Small intestine (tissue), 7 donors: ENCODE measurements around the gene DUSP28. TPM values are rescaled to one million over a fixed set of nuclear protein-coding genes. Genes with fewer than 3 reads are reported as not detected.
A peak's percentile ranks its signal among the peaks of the same experiment; 100 is the strongest.
"Not testable (repeated sequence)": the region's sequence is repeated elsewhere in the genome, so short reads cannot be mapped to it uniquely, and the experiment has no call there.

Experiments
- DNase-seq, 2 donors: peaks; one replicate each; pipeline versions ENCODE4 v3.0.0 to v3.0.0-alpha.2; 2013
- FAIRE-seq: peaks from 2 replicates; lab custom pipeline; 2012; peaks lifted over from hg19 to GRCh38; lab: Jason Lieb, UNC
- H3K27ac ChIP-seq, 3 donors: one replicate each; pipeline ENCODE4 v1.5.1; 2013; ENCODE audit warnings: low read length in 2 of 3, mild to moderate bottlenecking in 2 of 3, control low read depth in 1 of 3, inconsistent platforms in 1 of 3, low read depth in 1 of 3, moderate library complexity in 1 of 3
- H3K27me3 ChIP-seq, 3 donors: one replicate each; pipeline ENCODE4 v1.6.1; 2013; ENCODE audit warnings: low read length in 3 of 3, inconsistent platforms in 1 of 3; ENCODE audit not compliant: control insufficient read depth in 3 of 3, insufficient read depth in 3 of 3
- H3K36me3 ChIP-seq, 3 donors: one replicate each; pipeline ENCODE4 v1.6.1; 2013; ENCODE audit warnings: low read length in 3 of 3, inconsistent platforms in 1 of 3, low read depth in 1 of 3, mild to moderate bottlenecking in 1 of 3, moderate library complexity in 1 of 3; ENCODE audit not compliant: control insufficient read depth in 3 of 3, insufficient read depth in 2 of 3
- H3K4me1 ChIP-seq, 3 donors: one replicate each; pipeline ENCODE4 v1.6.1; 2013; ENCODE audit warnings: low read length in 2 of 3, inconsistent platforms in 1 of 3, low read depth in 1 of 3, mild to moderate bottlenecking in 1 of 3, moderate library complexity in 1 of 3; ENCODE audit not compliant: control insufficient read depth in 3 of 3, insufficient read depth in 2 of 3
- H3K4me3 ChIP-seq, 3 donors: one replicate each; pipeline ENCODE4 v1.5.1; 2013; ENCODE audit warnings: low read length in 3 of 3, control low read depth in 1 of 3, inconsistent platforms in 1 of 3, low read depth in 1 of 3, mild to moderate bottlenecking in 1 of 3, moderate library complexity in 1 of 3
- H3K9me3 ChIP-seq, 2 donors: one replicate each; pipeline ENCODE4 v1.6.1; 2013; ENCODE audit warnings: low read depth in 1 of 2, low read length in 1 of 2; ENCODE audit not compliant: control insufficient read depth in 2 of 2, insufficient read depth in 1 of 2
- whole genome bisulfite sequencing, 3 donors: extraction: QIAGEN DNeasy Blood & Tissue Kit; methylation state at CpG; one replicate each; pipeline ENCODE4 v1.1.7; 2013; 5-methylcytosine and 5-hydroxymethylcytosine counted together
- polyA plus RNA-seq, 4 donors: library from polyadenylated mRNA; stranded (reverse) in 3 of 4; unstranded in 1 of 4; fragments of 200-250 nt in 3 of 4; fragments of 120-200 nt in 1 of 4; gene quantifications; one replicate each; pipeline versions ENCODE4 v1.2.1 to v1.2.3, GENCODE V29; 2013
- donor health status: healthy with polysubstance abuse.
- donor health status: control.
- donor health status: control.
- donor health status: Bipolar disorder and iron deficiency.
- donor health status: healthy.

DUSP28 gene
- polyA plus RNA-seq, 4 donors, result 1.8 to 7.9 (median 5.0) TPM

DNA sequence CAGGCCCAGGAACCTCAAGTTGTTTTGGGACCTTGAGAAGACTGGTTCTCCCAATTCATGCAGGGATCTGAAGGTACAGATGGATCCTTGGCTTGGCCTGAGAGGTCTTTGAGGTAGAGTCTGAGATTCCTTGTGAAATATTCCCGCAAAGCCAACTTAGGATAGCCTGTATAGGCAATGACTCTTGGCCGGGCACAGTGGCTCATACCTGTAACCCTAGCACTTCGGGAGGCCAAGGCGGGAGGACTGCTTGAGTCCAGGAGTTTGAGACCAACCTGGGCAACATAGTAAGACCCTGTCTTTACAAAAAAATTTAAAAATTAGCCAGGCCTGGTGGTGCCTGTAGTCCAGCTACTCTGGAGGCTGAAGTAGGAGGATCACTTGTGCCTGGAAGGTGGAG lies 42.8 kb upstream of the DUSP28 start:
- peaks cover 0 to 18% (median 0%) of the 10 kb centered on the region in 3 donors for H3K27me3 ChIP-seq
- H3K36me3 ChIP-seq, result peaks cover 0 to 7% (median 3%) of the 10 kb centered on the region in 3 donors
- WGBS, 3 donors, result 95 to 100% (median 95%) methylated on average over 4 of the region's 4 CpGs
- H3K27ac ChIP-seq, result no peak overlapping the region
- no peak overlapping the region for H3K4me3 ChIP-seq
- FAIRE-seq, result no peak
- peaks cover 0 to 3% of the 10 kb centered on the region in 2 donors for H3K9me3 ChIP-seq
- no peak for DNase-seq
- H3K4me1 ChIP-seq, result no peaks in the 10 kb centered on the region

DNA sequence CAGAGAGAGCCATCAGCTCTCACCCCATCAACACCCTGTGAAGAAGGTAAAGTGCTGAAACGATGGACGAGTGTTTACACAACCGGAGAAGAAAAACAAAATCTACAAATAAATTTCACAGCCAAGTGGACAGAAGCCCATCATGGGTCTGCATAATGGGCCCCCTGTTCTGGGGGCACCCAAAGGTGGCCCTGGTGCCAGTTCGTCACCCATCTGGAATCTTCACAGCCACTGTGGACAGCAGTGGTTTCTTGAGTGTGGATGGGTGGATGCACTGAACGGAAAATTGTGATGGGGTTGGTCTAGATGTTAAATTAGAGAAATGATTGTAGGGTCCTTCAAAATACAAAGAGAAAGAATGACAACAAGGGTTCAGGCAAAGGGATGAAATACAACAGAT lies 41.2 kb upstream of the DUSP28 start:
- Histone ChIP-seq H3K9me3 (peaks cover 0 to 9% of the 10 kb centered on the region in 2 donors), H3K27me3 (peaks cover 0 to 18% (median 0%) of the 10 kb centered on the region in 3 donors), H3K4me3 (no peak overlapping the region), H3K4me1 (no peaks in the 10 kb centered on the region), H3K27ac (no peak overlapping the region), H3K36me3 (peaks cover 3 to 16% (median 4%) of the 10 kb centered on the region in 3 donors)
- no peak for FAIRE-seq
- DNase-seq, result no peak
- WGBS, 3 donors, result 91 to 96% (median 95%) methylated on average over 5 of the region's 5 CpGs

DNA sequence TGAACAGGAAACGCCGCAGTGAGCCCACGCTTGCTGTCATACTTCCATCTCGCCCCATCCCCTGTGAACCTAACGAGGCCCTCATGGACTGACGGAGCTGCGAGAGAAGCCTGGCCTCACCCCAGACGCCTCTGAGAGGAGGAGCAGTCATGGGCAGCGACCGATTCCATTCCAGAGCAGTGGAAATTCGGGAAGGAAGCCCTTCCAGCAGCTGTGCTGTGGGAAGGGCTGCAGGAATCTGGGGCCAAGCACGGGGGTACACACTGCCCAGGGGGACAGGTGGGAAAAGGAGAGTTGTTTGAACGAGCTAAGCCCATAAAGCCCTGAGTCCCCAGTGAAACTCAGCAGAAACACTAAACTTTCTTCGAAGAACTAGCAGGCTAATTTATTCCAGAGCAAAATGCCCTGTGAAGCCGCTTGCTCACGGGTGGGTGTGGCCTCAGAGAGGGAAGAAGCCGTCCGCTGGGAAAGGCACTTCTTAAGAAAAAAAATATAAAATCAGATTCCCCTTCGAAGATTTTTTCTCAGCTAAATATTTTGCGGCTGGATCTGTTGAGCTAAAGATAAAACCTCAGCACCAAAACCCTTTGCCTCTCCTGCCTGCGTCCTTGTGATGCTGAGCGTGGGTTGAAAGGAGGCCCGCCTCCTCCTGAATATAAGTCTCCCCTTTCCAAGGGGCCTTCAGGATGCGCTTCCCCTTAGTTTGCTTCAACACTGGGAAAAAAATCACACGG lies 40.6 kb upstream of the DUSP28 start:
- Histone ChIP-seq H3K27me3 (peaks cover 0 to 18% (median 0%) of the 10 kb centered on the region in 3 donors), H3K36me3 (peaks cover 3 to 20% (median 4%) of the 10 kb centered on the region in 3 donors), H3K27ac (no peak overlapping the region), H3K9me3 (peaks cover 0 to 12% of the 10 kb centered on the region in 2 donors), H3K4me1 (no peaks in the 10 kb centered on the region), H3K4me3 (no peak overlapping the region)
- DNase-seq (no peak), FAIRE-seq (no peak)
- WGBS, 3 donors, result 55 to 81% (median 81%) methylated on average over 25 of the region's 25 CpGs

DNA sequence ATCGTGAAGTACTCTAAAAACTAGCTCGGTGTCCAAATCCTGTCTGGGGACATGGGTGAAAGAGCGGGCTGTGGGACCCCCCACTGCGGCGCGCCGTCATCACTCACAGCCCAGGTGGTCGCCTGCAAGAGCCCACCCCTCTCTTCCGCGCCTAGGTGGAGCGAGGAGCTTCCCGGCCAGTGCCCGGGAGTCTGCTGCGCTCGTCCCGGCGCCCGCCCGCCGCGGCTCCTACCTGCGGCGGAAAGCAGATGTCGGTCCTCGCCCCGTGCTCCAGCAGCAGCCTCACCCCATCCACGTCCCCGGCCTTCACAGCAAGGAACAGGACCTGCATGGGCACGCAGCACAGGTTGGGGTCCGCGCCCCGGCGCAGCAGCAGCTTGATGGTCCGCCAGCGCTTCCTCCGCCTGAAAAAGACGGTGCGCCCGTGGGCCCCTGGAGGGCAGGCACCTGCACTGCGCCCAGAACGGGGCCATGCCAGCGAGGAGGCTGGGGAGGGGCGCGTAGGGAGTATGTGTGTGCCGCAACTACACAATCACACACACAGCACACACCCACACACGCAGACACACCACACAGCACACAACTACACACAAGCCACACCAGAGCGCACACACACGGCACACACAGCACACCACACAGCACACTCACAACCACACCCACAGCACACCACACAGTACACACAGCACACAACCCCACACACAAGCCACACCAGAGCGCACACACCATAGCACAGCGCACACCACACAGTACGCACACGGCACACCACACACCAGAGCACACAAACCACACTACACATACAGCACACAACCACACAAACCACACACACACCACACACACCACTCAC lies 39.8 kb upstream of the DUSP28 start:
- 31 to 62% (median 61%) methylated on average over 43 to 52 of the region's 52 CpGs for WGBS, 3 donors
- Histone ChIP-seq H3K27me3 (peaks cover 0 to 18% (median 0%) of the 10 kb centered on the region in 3 donors), H3K36me3 (peaks cover 3 to 25% (median 6%) of the 10 kb centered on the region in 3 donors), H3K27ac (no peak overlapping the region), H3K9me3 (peaks cover 0 to 19% of the 10 kb centered on the region in 2 donors), H3K4me3 (no peak overlapping the region), H3K4me1 (no peaks in the 10 kb centered on the region)
- DNase-seq, result peak in 1 of 2 donors; percentile 24
- FAIRE-seq, result no peak

DNA sequence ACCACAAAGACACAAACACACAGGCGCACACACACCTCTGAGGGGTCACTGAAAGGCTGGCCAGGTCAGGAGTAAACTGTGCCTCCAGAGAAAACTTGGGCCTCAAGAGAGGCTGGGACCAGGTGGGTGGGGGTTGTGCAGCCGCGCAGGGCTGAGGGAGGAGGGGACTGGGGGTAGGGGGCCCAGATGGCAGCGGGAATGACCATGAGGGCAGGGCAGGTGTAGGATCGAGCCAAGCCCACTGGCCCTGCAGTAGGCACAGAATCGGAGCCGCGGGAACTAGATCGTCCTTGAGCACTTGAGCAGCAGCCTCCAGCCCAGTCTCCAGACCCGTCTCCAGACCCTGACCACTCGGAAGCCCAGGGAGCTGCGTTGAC lies 39.2 kb upstream of the DUSP28 start:
- Histone ChIP-seq H3K4me1 (no peaks in the 10 kb centered on the region), H3K27ac (no peak overlapping the region), H3K27me3 (peaks cover 0 to 18% (median 0%) of the 10 kb centered on the region in 3 donors), H3K9me3 (peaks cover 0 to 25% of the 10 kb centered on the region in 2 donors), H3K36me3 (peaks cover 3 to 31% (median 6%) of the 10 kb centered on the region in 3 donors), H3K4me3 (no peak overlapping the region)
- DNase-seq, result no peak
- no peak for FAIRE-seq
- 88 to 95% (median 92%) methylated on average over 12 of the region's 12 CpGs for WGBS, 3 donors

DNA sequence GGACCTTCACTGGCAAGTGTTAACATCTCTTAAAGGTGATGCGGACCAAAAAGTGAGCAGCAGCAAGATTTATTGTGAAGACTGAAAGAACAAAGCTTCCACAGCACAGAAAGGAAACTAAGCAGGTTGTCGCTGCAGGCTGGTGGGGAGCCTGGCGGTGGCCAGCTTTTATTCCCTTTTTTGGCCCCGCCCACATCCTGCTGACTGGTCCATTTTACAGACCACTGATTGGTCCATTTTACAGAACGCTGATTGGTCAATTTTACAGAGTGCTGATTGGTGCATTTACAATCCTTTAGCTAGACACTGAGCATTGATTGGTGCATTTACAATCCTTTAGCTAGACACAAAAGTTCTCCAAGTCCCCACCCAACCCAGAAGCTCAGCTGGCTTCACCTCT lies 38.3 kb upstream of the DUSP28 start:
- not testable (repeated sequence) for H3K4me1 ChIP-seq, FAIRE-seq, DNase-seq, H3K4me3 ChIP-seq, H3K27ac ChIP-seq
- Histone ChIP-seq H3K9me3 (peaks cover 0 to 32% of the 10 kb centered on the region in 2 donors), H3K36me3 (peaks cover 3 to 37% (median 6%) of the 10 kb centered on the region in 3 donors), H3K27me3 (peaks cover 0 to 18% (median 0%) of the 10 kb centered on the region in 3 donors)
- 96 to 98% (median 96%) methylated on average over 5 of the region's 5 CpGs for WGBS, 3 donors

DNA sequence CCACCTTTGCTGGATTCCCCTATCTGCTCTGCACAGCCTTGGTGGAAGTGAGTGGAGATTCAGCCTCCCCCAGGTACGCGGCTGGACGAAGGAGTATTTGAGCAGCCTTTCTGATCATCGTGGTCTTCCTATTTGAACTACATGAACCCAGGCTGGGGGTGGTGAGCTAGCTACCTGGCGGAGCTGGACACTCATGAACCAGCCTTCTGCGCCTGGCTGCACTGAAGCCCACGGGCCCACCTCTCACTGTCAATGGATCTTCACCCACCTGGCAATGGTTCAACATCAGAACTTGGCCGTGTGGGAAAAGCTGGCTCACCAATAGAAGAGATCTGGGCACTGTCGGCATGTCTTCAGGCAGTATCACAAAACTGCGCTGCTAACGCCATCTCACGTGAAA lies 37.8 kb upstream of the DUSP28 start:
- H3K4me3 ChIP-seq, result no peak overlapping the region
- DNase-seq (no peak), FAIRE-seq (no peak)
- no peak overlapping the region for H3K27ac ChIP-seq
- no peaks in the 10 kb centered on the region for H3K4me1 ChIP-seq
- peaks cover 0 to 34% of the 10 kb centered on the region in 2 donors for H3K9me3 ChIP-seq
- H3K27me3 ChIP-seq, result peaks cover 0 to 18% (median 0%) of the 10 kb centered on the region in 3 donors
- WGBS, 3 donors, result 96 to 98% (median 97%) methylated on average over 12 of the region's 12 CpGs
- peaks cover 3 to 37% (median 6%) of the 10 kb centered on the region in 3 donors for H3K36me3 ChIP-seq
